Hepatocyte (in vitro differentiated cells): Measurements from ENCODE around the gene DDX1.

ENCODE experiments used
- EZH2 ChIP-seq: fragments of 200-600 bp; sonication (generic); IDR thresholded peaks from 2 replicates; pipeline ENCODE4 v1.6.1; 2016; ENCODE audit warnings: antibody characterized with exemption, mild to moderate bottlenecking, borderline replicate concordance
- EZH2phosphoT487 ChIP-seq: fragments of 200-600 bp; sonication (generic); IDR thresholded peaks from one replicate; pipeline ENCODE4 v1.6.1; 2018; ENCODE audit warnings: antibody characterized with exemption, mild to moderate bottlenecking, low read depth, moderate library complexity; ENCODE audit not compliant: unreplicated experiment, severe bottlenecking
- TF ChIP-seq, protein P1 (sequence below): fragments of 200-600 bp; sonication (generic); IDR thresholded peaks from 2 replicates; pipeline ENCODE4 v1.5.1; 2016; ENCODE audit warnings: antibody characterized with exemption, mild to moderate bottlenecking; ENCODE audit not compliant: poor library complexity

DNA sequence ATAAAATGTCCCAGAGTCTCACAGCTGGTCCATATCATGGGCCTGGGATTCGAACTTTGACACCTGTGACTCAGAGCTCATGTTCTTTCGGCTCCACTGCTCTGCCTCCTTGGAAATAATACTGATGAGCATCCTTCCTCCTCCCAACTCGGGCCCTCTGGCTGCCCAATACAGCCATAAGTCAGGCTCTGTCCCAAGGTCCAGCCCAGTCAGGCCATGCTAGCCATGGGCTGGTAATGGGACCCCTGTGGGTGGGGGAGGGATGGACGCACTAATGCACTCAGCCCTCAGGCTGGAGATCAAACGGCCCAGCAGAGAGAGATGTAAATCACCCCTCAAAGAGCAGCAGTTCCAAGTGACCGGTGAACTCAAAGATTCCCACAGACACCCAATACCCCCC lies 61.1 kb downstream of the DDX1 start:
- TF ChIP-seq EZH2phosphoT487 (no peak), EZH2 (no peak)
- TF ChIP-seq, protein P1, sequence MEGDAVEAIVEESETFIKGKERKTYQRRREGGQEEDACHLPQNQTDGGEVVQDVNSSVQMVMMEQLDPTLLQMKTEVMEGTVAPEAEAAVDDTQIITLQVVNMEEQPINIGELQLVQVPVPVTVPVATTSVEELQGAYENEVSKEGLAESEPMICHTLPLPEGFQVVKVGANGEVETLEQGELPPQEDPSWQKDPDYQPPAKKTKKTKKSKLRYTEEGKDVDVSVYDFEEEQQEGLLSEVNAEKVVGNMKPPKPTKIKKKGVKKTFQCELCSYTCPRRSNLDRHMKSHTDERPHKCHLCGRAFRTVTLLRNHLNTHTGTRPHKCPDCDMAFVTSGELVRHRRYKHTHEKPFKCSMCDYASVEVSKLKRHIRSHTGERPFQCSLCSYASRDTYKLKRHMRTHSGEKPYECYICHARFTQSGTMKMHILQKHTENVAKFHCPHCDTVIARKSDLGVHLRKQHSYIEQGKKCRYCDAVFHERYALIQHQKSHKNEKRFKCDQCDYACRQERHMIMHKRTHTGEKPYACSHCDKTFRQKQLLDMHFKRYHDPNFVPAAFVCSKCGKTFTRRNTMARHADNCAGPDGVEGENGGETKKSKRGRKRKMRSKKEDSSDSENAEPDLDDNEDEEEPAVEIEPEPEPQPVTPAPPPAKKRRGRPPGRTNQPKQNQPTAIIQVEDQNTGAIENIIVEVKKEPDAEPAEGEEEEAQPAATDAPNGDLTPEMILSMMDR, result no peak
